CD8-positive, alpha-beta memory T cell (primary cell): ENCODE measurements around the gene TUBA4B. TPM values are rescaled to one million over a fixed set of nuclear protein-coding genes. Genes with fewer than 3 reads are reported as not detected.

ENCODE experiments used
- CTCF ChIA-PET: fragments of 350-600 bp; sonication (Branson Sonifier 250); formaldehyde crosslinking; loops from one replicate; lab custom pipeline; 2021; ENCODE audit warnings: antibody characterized with exemption; lab: Charles Lee
- POLR2A ChIA-PET: fragments of 350-600 bp; sonication (Branson Sonifier 250); formaldehyde crosslinking; loops from one replicate; lab custom pipeline; 2021; ENCODE audit warnings: antibody characterized with exemption; lab: Charles Lee
- DNase-seq, 5 donors: peaks; one replicate each; pipeline versions ENCODE4 v3.0.0 to v3.0.0-alpha.2; 2020 to 2022; ENCODE audit warnings: mixed read lengths in 1 of 5
- H3K27ac ChIP-seq: one replicate; pipeline ENCODE4 v1.7.0; 2013; ENCODE audit warnings: low read depth, mild to moderate bottlenecking, low read length, moderate library complexity
- H3K27me3 ChIP-seq: 2 replicates; pipeline ENCODE4 v1.7.0; 2013; ENCODE audit warnings: low read length, mild to moderate bottlenecking; ENCODE audit not compliant: insufficient read depth, poor library complexity, severe bottlenecking
- H3K36me3 ChIP-seq: 2 replicates; pipeline ENCODE4 v1.7.0; 2013; ENCODE audit warnings: mild to moderate bottlenecking, low read length, moderate library complexity; ENCODE audit not compliant: insufficient read depth
- H3K4me1 ChIP-seq: 2 replicates; pipeline ENCODE4 v1.7.0; 2013; ENCODE audit warnings: mild to moderate bottlenecking, low read length, moderate library complexity; ENCODE audit not compliant: insufficient read depth
- H3K4me3 ChIP-seq: 2 replicates; pipeline ENCODE4 v1.7.0; 2013; ENCODE audit warnings: mild to moderate bottlenecking, low read length
- H3K9me3 ChIP-seq: 2 replicates; pipeline ENCODE4 v1.7.0; 2013; ENCODE audit warnings: mild to moderate bottlenecking, low read length
- H3K27ac Mint-ChIP-seq, 8 donors: one replicate each; pipeline ENCODE4 v1.8.0; 2020 to 2021; ENCODE audit warnings: mixed read lengths in 8 of 8, mild to moderate bottlenecking in 6 of 8, inconsistent platforms in 3 of 8, moderate library complexity in 3 of 8
- H3K27me3 Mint-ChIP-seq, 2 donors: one replicate each; pipeline ENCODE4 v1.8.0; 2020 to 2021; ENCODE audit warnings: mixed read lengths in 2 of 2, mild to moderate bottlenecking in 1 of 2, moderate library complexity in 1 of 2
- H3K36me3 Mint-ChIP-seq, 3 donors: one replicate each; pipeline ENCODE4 v1.8.0; 2020 to 2021; ENCODE audit warnings: mixed read lengths in 3 of 3, inconsistent platforms in 1 of 3, mild to moderate bottlenecking in 1 of 3
- H3K4me1 Mint-ChIP-seq, 3 donors: one replicate each; pipeline ENCODE4 v1.8.0; 2020 to 2021; ENCODE audit warnings: mixed read lengths in 3 of 3, inconsistent platforms in 1 of 3, mild to moderate bottlenecking in 1 of 3
- H3K4me3 Mint-ChIP-seq, 7 donors: one replicate each; pipeline ENCODE4 v1.8.0; 2020 to 2021; ENCODE audit warnings: mixed read lengths in 7 of 7, mild to moderate bottlenecking in 6 of 7, moderate library complexity in 4 of 7, inconsistent platforms in 2 of 7
- H3K9me3 Mint-ChIP-seq, 5 donors: one replicate each; pipeline ENCODE4 v1.8.0; 2020 to 2022; ENCODE audit warnings: mixed read lengths in 5 of 5, mild to moderate bottlenecking in 3 of 5, moderate library complexity in 2 of 5, inconsistent platforms in 1 of 5
- polyA plus RNA-seq: library from polyadenylated mRNA; unstranded; fragments of 300-500 nt; fragmentation: Illumina TruSeq; gene quantifications from one replicate; pipeline ENCODE4 v1.2.3, GENCODE V29; 2021
- total RNA-seq, 2 experiments: library from RNA; stranded (reverse); gene quantifications; one replicate each; pipeline ENCODE4 v1.2.3, GENCODE V29; 2021

The TUBA4B gene
- total and polyA plus RNA-seq, 3 experiments from 2014 or later: not detected

GRCh38 chr2:219219784-219220532 is 33.1 kb upstream of the TUBA4B start:
- Histone ChIP-seq H3K4me3 (no peak overlapping the region), H3K36me3 (peaks cover 45% of the 10 kb centered on the region), H3K4me1 (peaks cover 18% of the 10 kb centered on the region), H3K27ac (no peak overlapping the region), H3K27me3 (no peaks in the 10 kb centered on the region), H3K9me3 (no peaks in the 10 kb centered on the region)
- Mint-ChIP-seq H3K4me1 (peaks cover 18 to 29% (median 18%) of the 10 kb centered on the region in 3 donors), H3K4me3 (peak overlapping the region in 3 of 7 donors; percentile 28 to 54 (median 29)), H3K27ac (peak overlapping the region in 5 of 8 donors; percentile 3 to 88 (median 45)), H3K9me3 (no peaks in the 10 kb centered on the region), H3K27me3 (peaks cover 0 to 2% of the 10 kb centered on the region in 2 donors), H3K36me3 (peaks cover 7 to 52% (median 12%) of the 10 kb centered on the region in 3 donors)
- CTCF ChIA-PET: interaction anchor here (0.7 to 2.9 kb wide), 5 partner anchors 9 to 75 kb away, joined by 3 to 14 read pairs (median 5); partner anchors contain the start of genes SLC23A3, TUBA4A and TUBA4B
- POLR2A ChIA-PET: interaction anchor here (0.9 to 2.7 kb wide), 4 partner anchors 9 to 75 kb away, joined by 4 to 24 read pairs (median 8); partner anchors contain the start of genes ANKZF1, ATG9A, TUBA4A and TUBA4B
- no peak for DNase-seq

- Mint-ChIP-seq H3K9me3 (no peaks in the 10 kb centered on the region), H3K36me3 (peaks cover 7 to 61% (median 12%) of the 10 kb centered on the region in 3 donors)
- no peak for DNase-seq
Observed at GRCh38 chr2:219220652-219221402, 32.2 kb upstream of the TUBA4B start.

GRCh38 chr2:219221957-219222518 is 31.0 kb upstream of the TUBA4B start:
- peak overlapping the region in 1 of 7 donors; percentile 56 for H3K4me3 Mint-ChIP-seq
- Histone ChIP-seq H3K4me3 (no peak overlapping the region), H3K4me1 (peaks cover 22% of the 10 kb centered on the region), H3K9me3 (no peaks in the 10 kb centered on the region), H3K27me3 (no peaks in the 10 kb centered on the region), H3K27ac (no peak overlapping the region), H3K36me3 (peaks cover 61% of the 10 kb centered on the region)
- peaks cover 18 to 34% (median 24%) of the 10 kb centered on the region in 3 donors for H3K4me1 Mint-ChIP-seq
- peaks cover 0 to 2% of the 10 kb centered on the region in 2 donors for H3K27me3 Mint-ChIP-seq
- DNase-seq: no peak
- no peaks in the 10 kb centered on the region for H3K9me3 Mint-ChIP-seq
- peaks cover 7 to 71% (median 12%) of the 10 kb centered on the region in 3 donors for H3K36me3 Mint-ChIP-seq
- peak overlapping the region in 1 of 8 donors; percentile 71 for H3K27ac Mint-ChIP-seq
- ChIA-PET CTCF (interaction anchor here (1.1 to 2.9 kb wide), 4 partner anchors 11 to 73 kb away, joined by 3 to 14 read pairs (median 5); partner anchors contain the start of gene CNPPD1), POLR2A (interaction anchor here (1.4 kb wide), 1 partner anchor 23 kb away, joined by 4 read pairs; the partner anchor contains the start of genes GLB1L and STK16)

More at GRCh38 chr2:219220652-219221402, 32.2 kb upstream of the TUBA4B start:
- H3K4me3 ChIP-seq: no peak overlapping the region
- peaks cover 18% of the 10 kb centered on the region for H3K4me1 ChIP-seq
- H3K9me3 ChIP-seq: no peaks in the 10 kb centered on the region
- peak overlapping the region in 4 of 7 donors; percentile 10 to 54 (median 20) for H3K4me3 Mint-ChIP-seq
- H3K27me3 ChIP-seq: no peaks in the 10 kb centered on the region
- H3K4me1 Mint-ChIP-seq: peaks cover 18 to 34% (median 18%) of the 10 kb centered on the region in 3 donors
- ChIA-PET CTCF (interaction anchor here (0.7 to 2.9 kb wide), 3 partner anchors 10 to 74 kb away, joined by 4 to 14 read pairs (median 7); no protein-coding TSS in a partner anchor), POLR2A (interaction anchor here (1.4 kb wide), 1 partner anchor 24 kb away, joined by 4 read pairs; the partner anchor contains the start of genes GLB1L and STK16)
- peaks cover 0 to 2% of the 10 kb centered on the region in 2 donors for H3K27me3 Mint-ChIP-seq
- H3K36me3 ChIP-seq: peaks cover 54% of the 10 kb centered on the region
- no peak overlapping the region for H3K27ac ChIP-seq
- peak overlapping the region in 4 of 8 donors; percentile 3 to 61 (median 30) for H3K27ac Mint-ChIP-seq

- peaks cover 7 to 79% (median 12%) of the 10 kb centered on the region in 3 donors for H3K36me3 Mint-ChIP-seq
Observed at GRCh38 chr2:219223831-219224610, 29.0 kb upstream of the TUBA4B start.

GRCh38 chr2:219225350-219225749 is 27.7 kb upstream of the TUBA4B start:
- Mint-ChIP-seq H3K9me3 (no peaks in the 10 kb centered on the region), H3K27me3 (no peaks in the 10 kb centered on the region), H3K4me1 (peaks cover 28 to 40% (median 30%) of the 10 kb centered on the region in 3 donors), H3K27ac (peak overlapping the region in 2 of 8 donors; percentile 18 to 57), H3K4me3 (peak overlapping the region in 1 of 7 donors; percentile 47), H3K36me3 (peaks cover 7 to 83% (median 12%) of the 10 kb centered on the region in 3 donors)
- H3K27me3 ChIP-seq: no peaks in the 10 kb centered on the region
- ChIA-PET CTCF (interaction anchor here (6.0 to 7.6 kb wide), 2 partner anchors 28 to 70 kb away, joined by 51 read pairs; partner anchors contain the start of genes TUBA4A and TUBA4B), POLR2A (no interaction called here)
- peaks cover 58% of the 10 kb centered on the region for H3K36me3 ChIP-seq
- H3K4me1 ChIP-seq: peaks cover 24% of the 10 kb centered on the region
- DNase-seq: no peak
- H3K4me3 ChIP-seq: no peak overlapping the region
- no peak overlapping the region for H3K27ac ChIP-seq
- no peaks in the 10 kb centered on the region for H3K9me3 ChIP-seq

More at GRCh38 chr2:219223831-219224610, 29.0 kb upstream of the TUBA4B start:
- H3K27ac Mint-ChIP-seq: peak overlapping the region in 2 of 8 donors; percentile 35 to 61
- ChIA-PET POLR2A (interaction anchor here (0.6 to 0.8 kb wide), 2 partner anchors 24 to 47 kb away, joined by 3 read pairs; partner anchors contain the start of gene CNPPD1), CTCF (interaction anchor here (0.9 to 7.6 kb wide), 5 partner anchors 13 to 71 kb away, joined by 4 to 51 read pairs (median 5); partner anchors contain the start of genes CNPPD1, NHEJ1, TUBA4A and TUBA4B)
- peaks cover 26 to 39% (median 30%) of the 10 kb centered on the region in 3 donors for H3K4me1 Mint-ChIP-seq
- peaks cover 61% of the 10 kb centered on the region for H3K36me3 ChIP-seq
- H3K27me3 Mint-ChIP-seq: no peaks in the 10 kb centered on the region
- H3K4me3 ChIP-seq: no peak overlapping the region
- no peaks in the 10 kb centered on the region for H3K27me3 ChIP-seq
- H3K9me3 Mint-ChIP-seq: no peaks in the 10 kb centered on the region
- H3K9me3 ChIP-seq: no peaks in the 10 kb centered on the region
- DNase-seq: no peak
- H3K27ac ChIP-seq: no peak overlapping the region
- peaks cover 29% of the 10 kb centered on the region for H3K4me1 ChIP-seq
- H3K4me3 Mint-ChIP-seq: no peak overlapping the region

GRCh38 chr2:219228041-219228910 is 24.8 kb upstream of the TUBA4B start:
- CTCF ChIA-PET: interaction anchor here (1.0 to 7.6 kb wide), 9 partner anchors 10 to 71 kb away, joined by 3 to 51 read pairs (median 6); partner anchors contain the start of genes NHEJ1, TUBA4A and TUBA4B

More at GRCh38 chr2:219228041-219228910, 24.8 kb upstream of the TUBA4B start:
- H3K36me3 Mint-ChIP-seq: peaks cover 3 to 75% (median 8%) of the 10 kb centered on the region in 3 donors
- no peak for DNase-seq
- peak overlapping the region; percentile 61 to 96 (median 84) for H3K27ac Mint-ChIP-seq
- no peaks in the 10 kb centered on the region for H3K9me3 Mint-ChIP-seq
- Histone ChIP-seq H3K4me3 (peak overlapping the region; percentile 93), H3K27me3 (no peaks in the 10 kb centered on the region), H3K27ac (peak overlapping the region; percentile 96), H3K4me1 (peaks cover 44% of the 10 kb centered on the region), H3K36me3 (peaks cover 50% of the 10 kb centered on the region), H3K9me3 (no peaks in the 10 kb centered on the region)
- no peaks in the 10 kb centered on the region for H3K27me3 Mint-ChIP-seq
- H3K4me3 Mint-ChIP-seq: peak overlapping the region; percentile 80 to 100 (median 97)
- H3K4me1 Mint-ChIP-seq: peaks cover 38 to 67% (median 50%) of the 10 kb centered on the region in 3 donors
- POLR2A ChIA-PET: interaction anchor here (0.9 to 4.5 kb wide), 8 partner anchors 9 to 67 kb away, joined by 4 to 164 read pairs (median 13); partner anchors contain the start of genes ABCB6, CNPPD1, DNAJB2 and GLB1L
